ENCODE data around the gene ZNF790.
"Not testable (repeated sequence)": the region's sequence is repeated elsewhere in the genome, so short reads cannot be mapped to it uniquely, and the experiment has no call there.

The ZNF790 gene

DNA sequence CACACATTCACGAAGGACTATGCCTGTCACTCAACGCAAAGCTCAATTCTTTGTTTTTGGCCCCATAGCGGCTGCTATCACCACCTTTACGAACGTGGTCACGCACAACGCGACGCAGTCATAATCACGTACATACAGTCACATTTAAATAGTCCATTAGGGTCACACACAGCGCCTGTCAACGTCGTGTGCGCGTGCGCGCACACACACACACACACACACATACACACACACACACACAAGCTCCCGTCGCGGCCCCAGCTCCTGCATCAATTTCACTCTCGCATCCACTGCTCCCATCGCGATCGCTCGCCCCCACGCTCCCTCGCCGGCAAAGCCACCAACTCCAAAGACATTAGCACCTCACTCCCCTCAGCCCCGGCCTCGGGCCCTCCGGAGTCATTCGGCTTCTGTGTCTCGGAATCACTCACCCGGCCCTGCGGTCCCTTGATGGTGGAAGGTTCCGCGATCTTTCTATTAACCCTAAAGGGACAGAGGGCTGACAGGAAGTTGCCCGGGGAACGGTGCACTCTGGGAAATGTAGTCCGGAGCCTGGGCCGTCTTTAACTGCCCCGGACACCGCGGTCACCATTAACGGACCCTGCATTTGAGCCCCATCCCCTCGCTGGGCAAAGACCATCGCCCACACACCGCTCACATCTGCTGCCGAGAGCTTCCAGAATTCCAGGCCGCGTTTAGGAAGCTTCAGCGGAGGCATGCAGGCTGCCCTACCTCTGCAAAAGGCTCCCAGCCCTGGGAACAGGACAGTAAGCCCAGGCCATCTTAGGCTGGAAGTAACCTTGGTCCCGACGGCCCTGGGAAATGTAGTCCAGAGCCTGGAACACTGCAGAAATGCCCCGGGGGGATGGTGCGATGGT, at the start of gene ZNF790:
ZNF790 (minus strand) TSS at position 482 of the 878 bp plus-strand sequence. CDS start 12,768 bp downstream, outside the sequence.
- DNase-seq (ENCODE audit: low spot score) = no peak

DNA sequence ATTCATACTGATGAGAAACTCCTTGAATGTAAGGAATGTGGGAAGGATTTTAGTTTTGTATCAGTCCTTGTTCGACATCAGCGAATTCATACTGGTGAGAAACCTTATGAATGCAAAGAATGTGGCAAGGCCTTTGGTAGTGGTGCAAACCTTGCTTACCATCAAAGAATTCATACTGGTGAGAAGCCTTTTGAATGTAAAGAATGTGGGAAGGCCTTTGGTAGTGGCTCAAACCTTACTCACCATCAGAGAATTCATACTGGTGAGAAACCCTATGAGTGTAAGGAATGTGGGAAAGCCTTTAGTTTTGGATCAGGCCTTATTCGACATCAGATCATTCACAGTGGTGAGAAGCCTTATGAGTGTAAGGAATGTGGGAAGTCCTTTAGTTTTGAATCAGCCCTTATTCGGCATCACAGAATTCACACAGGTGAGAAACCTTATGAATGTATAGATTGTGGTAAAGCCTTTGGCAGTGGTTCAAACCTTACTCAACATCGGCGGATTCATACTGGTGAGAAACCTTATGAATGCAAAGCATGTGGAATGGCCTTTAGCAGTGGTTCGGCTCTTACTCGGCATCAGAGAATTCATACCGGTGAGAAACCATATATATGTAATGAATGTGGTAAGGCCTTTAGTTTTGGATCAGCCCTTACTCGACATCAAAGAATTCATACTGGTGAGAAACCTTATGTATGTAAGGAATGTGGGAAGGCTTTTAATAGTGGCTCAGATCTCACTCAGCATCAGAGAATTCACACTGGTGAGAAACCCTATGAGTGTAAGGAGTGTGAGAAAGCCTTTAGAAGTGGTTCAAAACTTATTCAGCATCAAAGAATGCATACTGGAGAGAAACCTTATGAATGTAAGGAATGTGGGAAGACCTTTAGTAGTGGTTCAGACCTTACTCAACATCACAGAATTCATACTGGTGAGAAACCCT, 39.1 kb upstream of the ZNF790 start:
- DNase-seq (ENCODE audit: low spot score) = peak; percentile 88

DNA sequence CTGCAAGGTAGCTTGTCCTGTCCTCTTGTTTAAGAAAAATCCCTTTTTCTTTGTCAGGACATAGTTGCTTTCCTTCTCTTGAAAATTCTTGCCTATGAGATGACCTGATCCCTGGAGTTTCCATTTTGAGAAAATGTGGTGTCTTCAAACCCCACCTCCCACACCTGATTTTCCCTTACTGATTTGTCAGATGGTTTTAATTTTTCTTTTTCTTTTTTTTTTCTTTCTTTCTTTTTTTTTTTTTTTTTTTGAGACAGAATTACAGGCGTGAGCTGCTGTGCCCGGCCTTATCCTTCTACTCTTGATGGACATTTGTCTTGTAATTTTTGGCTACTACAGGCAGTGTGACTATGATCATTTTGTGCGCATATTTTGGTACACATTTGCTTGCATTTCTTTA, 13.7 kb upstream of the ZNF790 start:
- DNase-seq (ENCODE audit: low spot score) = no peak

DNA sequence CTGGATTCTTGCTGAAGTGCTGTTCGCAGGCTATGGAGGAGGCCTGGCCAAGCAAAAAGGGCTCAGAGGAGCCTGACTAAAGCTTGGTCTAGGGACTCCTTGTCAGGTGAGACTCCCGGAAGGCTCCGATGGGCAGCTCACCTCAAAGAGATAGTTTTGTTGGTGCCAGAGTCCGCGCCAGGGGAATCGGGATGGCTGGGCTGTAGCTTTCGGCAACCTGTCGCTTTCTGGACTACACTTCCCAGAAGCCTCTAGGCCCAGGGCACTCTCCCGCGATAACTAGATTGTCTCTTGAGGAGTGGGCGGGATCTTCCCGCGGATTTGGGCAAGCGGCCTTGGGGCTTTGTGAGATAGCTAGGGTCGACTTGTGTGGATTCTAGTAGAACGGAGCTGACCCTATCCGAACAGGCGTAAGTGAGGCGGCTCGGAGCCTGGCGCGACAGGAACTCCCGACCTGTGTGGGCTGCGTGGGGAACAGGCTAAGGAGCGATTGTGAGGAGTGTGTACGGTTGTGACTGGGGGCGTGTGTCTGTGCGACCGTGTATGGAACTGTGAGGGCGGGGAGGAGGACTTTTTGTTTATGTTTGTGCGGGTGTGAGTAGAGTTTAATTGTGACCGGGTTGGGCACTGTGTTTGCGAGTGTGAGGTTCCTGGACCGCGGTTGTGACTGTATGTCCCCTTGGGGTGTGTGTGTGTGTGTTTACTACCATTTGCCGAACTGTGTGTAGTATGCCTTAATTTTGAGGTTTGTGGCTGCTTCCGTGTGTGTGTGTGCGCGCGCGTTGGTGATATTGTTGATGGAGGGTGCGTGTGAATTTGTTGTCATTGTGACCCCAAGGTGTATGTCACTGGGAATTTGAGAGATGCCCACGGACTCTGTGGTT, 12.6 kb upstream of the ZNF790 start, which contains the start of gene ZNF345:
ZNF345 (plus strand) TSS at position 318 of the 884 bp plus-strand sequence. CDS start 25,955 bp downstream, outside the sequence.
- peak; percentile 90 for DNase-seq (ENCODE audit: low spot score)

DNA sequence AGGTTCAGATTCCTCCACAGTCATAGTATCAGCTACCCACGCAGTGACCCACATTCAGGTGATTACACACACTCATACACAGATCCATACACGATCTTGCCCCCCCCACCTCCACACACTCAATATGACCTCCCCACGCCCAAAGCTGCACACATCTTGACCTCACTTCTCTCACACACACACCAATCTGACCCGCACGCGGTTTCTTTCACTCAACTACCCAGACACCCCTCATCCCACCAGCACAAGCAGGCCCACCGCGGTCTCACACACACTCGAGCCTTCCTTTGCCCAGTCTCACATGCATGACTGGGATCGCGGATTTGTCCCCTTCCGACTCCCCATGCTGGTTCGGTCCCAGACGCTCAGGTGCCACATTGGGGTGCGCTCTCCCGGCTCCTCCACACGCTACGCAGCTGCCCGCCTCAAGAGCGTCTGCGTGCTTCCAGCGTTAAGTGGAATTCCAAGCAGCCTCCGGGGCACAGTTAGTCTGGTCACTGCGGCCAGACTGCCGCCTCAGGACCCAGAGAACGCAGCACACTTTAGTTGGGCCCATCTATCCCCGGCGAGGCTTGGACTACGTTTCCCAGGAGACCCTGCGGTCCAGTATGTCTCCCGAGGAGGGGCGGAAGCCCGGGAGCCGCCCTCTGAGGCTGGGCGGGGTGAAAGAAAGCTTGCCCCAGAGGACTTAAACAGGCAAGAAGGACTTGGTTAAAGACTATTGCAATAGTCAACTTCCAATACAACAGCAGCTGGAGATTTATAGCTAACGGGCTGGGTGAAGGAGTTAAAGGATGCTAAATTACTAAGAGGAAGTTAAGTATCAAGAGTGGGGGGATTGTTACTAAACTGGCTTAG, 11.7 kb upstream of the ZNF790 start:
- DNase-seq (ENCODE audit: low spot score) = peak; percentile 87

DNA sequence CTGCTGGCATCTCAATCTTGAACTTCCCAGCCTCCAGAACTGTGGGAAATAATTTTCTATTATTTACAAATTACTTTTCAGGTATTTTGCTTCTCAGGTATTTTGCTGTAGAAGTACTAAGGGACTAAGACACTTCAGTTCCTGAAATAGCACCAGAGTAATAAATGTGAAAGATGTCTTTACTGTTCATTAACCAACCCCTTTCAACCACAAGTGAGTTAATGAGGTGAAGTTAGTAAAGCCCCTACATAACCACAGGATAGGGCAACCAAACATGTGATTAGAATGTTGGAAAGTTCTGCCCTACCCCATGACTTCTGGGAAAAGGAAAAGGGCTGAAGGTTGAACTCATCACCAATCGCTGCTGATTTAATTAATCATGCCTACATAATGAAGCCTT, 9.8 kb upstream of the ZNF790 start:
- DNase-seq (ENCODE audit: low spot score) = no peak

DNA sequence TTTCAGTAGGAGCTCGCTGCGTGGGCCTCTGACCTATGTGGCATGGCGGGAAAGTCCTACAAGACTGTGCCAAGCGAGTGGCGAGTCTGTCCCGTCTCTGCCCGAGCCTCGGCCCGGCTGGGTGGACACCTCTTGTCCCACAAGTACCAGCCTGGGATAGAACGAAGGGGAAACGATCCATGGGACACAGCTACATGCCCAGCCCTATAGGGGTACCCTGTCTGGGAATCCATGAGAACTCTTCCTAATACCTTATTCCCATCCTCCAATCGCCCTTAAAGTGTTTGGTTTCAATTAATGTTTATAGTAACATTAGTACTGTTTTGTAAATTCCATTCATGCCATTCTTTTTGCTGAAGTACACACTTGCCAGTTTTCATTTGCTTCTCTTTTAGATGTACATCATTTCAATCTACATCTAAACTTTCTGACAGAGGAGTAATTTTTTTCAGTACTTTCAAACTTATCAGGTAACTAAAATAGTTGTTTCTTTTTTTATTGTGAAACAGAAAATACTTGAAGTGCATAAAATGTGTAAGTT, 667 bp upstream of the ZNF790 start:
- DNase-seq (ENCODE audit: low spot score) = no peak

DNA sequence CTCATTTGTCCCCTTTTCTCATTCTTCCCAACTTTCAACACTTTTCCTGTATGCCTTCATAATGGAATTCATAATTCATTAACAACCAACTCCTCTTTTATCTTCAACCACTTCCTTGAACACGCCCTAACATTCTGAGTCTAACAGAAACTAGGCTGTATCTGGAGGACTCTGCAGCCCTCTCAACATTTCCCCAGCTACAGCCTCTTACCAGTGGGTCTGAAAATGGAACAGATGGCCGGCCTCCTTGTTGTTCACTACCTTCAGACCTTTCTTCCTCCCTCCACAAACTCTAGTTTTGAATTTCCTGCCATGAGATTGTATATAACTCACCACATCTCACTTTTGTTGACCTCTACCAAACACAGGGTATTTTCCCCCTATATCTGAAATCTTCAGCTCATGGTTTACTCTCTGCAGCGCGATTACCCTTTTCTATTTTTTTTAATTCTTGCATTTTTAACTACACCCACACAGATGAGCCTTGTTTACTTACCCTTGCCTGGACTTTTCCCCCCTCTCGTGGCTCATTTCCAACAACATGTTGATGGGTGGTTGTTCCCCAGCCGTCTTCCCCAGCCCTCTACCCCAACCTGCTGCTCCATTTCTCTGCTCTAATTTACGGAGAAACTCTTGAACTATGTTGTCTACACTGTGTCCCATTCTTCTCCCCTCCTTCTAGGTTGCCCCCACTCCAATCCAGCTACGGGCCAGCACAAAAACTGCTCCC, 846 bp downstream of the ZNF790 start:
- DNase-seq (ENCODE audit: low spot score) = no peak

DNA sequence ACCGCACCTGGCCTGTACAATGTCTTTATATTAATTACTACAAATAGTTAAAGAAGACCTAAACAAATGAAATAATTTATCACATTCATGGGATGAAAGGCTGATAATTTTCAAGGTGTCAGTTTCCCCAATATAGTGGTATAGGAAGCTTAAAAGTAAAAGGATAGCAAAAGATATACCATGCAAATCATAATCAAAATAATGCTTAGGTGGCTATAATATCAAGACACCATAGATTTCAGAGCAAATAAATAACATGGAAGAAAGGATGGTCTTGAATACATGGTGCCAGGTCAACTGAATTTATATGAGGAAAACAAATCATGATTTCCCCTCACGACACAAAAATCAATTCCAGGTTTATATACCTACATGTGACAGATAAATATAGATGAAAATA, 4.8 kb downstream of the ZNF790 start:
- no peak for DNase-seq (ENCODE audit: low spot score)

DNA sequence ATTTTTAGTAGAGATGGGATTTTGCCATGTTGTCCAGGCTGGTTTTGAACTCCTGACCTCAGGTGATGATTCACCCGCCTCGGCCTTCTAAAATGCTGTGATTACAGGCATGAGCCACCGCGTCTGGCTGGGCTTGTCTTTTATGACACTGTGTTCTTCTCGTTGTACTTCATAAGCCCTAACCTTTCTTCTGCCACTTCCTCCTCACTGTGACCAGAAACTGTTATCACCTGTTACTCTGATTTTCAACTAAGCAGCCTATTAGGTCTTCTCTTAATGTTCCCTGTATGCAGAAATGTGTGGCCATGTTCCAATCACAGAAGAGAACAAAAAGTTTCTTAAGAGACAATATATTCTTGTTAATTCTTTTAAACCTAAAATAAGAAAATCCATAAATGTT, 16.4 kb downstream of the ZNF790 start:
- DNase-seq (ENCODE audit: low spot score) = peak; percentile 43

DNA sequence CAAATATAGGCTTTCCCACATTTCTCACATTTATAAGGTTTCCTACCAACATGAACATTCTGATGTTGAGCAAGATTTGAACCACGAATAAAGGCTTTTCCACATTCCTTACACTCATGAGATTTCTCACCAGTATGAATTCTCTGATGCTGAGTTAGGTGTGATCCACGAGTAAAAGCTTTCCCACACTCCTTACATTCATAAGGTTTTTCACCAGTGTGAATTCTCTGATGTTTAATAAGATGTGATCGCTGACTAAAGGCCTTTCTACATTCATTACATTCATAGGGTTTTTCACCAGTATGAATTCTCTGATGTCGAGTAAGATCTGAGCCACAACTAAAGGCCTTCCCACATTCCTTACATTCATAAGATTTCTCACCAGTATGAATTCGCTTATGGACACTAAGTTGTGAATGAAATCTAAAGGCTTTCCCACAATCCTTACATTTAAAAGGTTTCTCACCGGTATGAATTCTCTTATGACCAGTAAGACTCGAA, 19.0 kb downstream of the ZNF790 start:
- DNase-seq (ENCODE audit: low spot score) = peak; percentile 24

DNA sequence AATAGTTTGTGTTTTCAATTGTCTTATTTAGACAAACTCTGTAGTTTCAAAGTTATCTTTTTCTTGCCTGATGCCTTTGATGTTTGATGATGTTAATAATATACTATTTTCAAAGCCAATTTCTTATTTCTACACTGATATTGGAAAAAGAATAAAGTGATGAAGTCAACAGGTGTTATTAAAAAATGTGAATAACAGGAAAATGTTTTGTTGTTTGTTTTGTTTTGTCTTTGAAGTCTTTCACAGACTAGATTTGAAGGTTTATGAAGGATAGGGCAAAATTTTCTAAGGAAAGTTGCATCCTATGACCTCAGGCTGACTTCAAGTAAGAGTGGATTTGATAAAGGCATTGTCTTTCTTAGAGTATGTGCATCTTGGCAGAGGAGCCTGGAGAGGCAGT, 31.2 kb downstream of the ZNF790 start:
- DNase-seq (ENCODE audit: low spot score) = no peak

DNA sequence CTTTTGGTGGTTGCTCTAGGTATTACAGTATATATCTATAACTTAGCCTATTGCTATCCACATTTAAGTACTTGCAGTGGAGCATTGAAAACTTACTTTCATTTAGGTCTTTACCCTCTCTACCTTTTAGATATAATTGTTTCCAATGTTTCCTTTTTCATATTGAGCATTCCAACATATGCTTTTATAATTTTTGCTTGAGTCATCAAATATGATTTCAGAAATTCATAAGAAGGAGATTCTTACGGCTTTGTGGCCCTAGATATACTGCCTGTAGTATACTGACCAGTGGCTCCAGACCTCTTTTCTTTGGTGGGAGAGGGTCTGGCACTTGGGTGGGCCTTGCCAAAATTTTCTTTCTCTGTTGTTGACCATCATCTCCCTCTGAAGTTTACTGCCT, 32.8 kb downstream of the ZNF790 start:
- DNase-seq (ENCODE audit: low spot score) = no peak

DNA sequence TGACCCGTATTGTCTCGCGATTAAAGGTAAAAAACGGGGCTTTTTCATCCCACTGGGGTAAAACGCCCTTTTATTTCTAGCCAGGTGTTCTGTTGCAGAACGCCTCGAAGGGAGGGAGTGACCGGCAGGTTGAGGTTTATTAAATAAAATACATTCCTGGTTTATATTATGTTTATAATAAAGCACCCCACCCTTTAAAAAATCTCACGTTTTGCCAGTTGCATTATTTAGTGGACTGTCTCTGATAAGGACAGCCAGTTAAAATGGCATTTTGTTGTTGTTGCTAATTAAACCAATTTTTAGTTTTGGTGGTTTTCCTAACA, 40.4 kb downstream of the ZNF790 start:
- DNase-seq (ENCODE audit: low spot score) = no peak

DNA sequence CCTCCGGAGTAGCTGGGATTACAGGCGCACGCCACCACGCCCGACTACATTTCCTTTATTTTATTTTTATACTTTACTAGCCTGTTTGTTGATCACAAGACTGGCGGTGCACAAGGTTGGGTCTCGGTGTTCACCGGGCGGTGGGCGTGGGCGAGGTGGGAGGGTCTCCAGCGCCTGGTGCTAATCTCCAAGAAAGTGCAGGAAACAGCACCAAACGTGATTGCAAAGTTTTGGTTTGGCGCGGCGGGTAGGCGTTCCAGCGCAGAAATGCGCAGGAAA, 41.5 kb downstream of the ZNF790 start:
- DNase-seq (ENCODE audit: low spot score) = no peak

DNA sequence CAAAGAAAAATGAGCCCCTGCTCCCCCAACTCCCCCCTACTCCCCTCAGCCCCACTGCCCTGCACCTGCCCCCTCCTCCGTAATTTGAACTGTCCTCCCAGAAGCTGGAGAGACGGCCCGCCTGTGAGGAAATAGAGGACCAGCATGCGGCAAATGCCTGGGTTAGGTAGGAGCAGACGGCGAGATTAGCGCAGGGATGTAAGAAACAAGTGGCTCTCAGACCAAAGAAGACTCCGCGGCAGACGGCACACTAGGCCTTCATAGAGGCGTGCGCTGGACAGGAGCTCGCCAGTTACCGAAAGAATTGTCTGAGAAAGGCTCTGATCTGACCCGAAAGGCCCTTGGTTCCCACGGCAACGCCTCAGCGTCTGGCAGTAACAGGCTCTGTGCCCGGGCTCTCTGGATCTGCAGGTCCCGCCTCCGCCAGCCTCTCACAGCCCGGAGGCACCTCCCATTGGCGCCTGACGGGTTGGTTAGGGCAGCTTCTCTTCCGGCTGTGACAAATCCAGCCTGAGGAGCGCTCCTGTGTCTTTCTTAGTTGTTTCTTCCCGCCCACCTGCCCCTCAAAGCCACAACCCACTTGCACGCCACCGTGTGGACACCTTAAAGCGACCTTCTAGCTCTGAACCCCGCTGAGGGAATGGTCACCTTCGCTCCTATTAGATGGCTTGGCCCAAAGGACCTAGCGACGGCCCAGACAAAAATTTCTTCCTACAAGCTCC, 46.6 kb downstream of the ZNF790 start:
- DNase-seq (ENCODE audit: low spot score) = not testable (repeated sequence)

DNA sequence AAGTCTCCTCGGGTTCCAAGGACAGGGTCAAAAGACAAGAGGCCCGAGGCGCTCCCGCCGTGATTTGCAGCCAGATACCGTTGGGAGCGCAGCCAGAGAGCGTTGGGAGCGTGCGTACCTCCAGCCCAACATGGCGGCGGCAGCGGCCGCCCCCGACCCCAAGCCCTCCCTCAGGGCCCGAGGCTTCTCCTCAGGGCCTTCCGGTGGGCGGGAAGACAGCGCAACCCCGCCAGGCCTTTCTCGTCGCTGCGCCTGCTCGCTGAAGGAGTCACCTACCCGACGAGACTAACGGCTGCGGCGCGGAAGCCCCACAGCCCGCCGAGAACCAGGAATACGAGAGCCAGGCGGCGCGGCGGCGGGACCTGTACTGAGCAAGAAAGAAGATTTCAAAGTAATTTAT, 62.4 kb downstream of the ZNF790 start:
- DNase-seq (ENCODE audit: low spot score) = no peak

DNA sequence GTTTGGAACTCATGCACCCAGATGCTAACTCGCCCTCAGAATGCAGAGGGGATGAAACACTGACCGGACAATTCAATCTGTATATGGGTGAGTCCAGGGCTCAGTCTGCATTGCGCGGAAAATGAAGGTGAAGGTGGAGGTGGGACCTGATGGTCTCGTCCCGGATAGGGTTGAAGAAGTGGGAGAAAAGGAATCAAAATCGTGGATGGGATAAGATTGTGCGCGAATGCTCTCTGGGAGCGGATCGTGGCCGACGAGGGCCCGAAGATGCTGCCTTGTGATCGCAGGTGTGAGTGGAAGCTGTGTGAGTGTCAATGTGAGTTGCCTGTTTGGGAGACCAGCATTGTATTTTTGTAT, 65.0 kb downstream of the ZNF790 start:
- DNase-seq (ENCODE audit: low spot score) = no peak
